GM21576 (cell line): ENCODE data around the gene CD200R1.

Source experiments
- ATAC-seq: cut with Tn5 transposase; IDR thresholded peaks from one replicate; pipeline ENCODE4 v1.9.1; 2021; ENCODE audit warnings: mild to moderate bottlenecking, moderate library complexity; ENCODE audit not compliant: unreplicated experiment

CD200R1 gene, protein sequence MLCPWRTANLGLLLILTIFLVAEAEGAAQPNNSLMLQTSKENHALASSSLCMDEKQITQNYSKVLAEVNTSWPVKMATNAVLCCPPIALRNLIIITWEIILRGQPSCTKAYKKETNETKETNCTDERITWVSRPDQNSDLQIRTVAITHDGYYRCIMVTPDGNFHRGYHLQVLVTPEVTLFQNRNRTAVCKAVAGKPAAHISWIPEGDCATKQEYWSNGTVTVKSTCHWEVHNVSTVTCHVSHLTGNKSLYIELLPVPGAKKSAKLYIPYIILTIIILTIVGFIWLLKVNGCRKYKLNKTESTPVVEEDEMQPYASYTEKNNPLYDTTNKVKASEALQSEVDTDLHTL

DNA sequence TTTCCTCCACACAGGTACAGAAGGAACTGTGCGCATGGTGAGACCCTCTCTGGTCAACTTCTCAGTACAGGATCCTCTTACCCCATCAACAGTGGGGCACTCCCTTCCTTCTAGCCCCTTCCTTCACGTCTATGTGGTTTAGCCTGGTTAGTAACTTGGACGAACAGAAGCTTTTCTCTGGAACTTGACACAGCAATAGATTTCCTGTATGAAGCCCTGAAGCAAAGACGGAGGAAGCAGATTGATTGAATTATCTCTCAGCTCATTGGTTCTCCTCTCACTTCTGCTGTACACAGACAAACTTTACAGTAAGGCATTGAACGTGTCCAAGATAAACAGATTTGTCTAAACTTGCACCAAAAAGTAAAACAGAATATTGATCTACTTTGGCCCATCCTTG is at the start of gene CD200R1:
TSS of gene CD200R1 (minus strand) at position 210 of the 400 bp plus-strand sequence. CDS start 246 bp downstream, outside the sequence.
- ATAC-seq: no peak

DNA sequence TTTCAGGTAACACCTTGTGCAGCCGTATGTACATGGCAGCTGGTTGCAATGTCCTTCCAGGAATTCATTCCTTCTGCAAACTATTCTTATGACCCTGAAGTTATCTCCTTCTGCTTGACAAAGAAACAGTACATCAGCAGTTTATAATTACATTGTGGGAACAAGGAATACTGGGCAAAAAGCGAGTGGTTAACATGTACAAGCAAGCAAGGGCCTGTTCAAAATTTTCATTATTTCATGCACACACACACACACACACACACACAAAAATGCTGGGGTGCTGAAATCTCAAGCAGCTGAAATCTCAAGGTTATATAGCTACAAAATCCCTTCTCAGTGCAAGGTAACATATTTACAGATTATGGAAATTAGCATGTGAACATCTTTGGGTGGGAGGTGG is 46.6 kb upstream of the CD200R1 start:
- no peak for ATAC-seq

- peak; percentile 85 for ATAC-seq
Observed at GRCh38 chr3:113019182-113020137, 44.6 kb upstream of the CD200R1 start.

GRCh38 chr3:113018536-113019181 is 43.8 kb upstream of the CD200R1 start:
- ATAC-seq: no peak

GRCh38 chr3:113013593-113013992 is 38.7 kb upstream of the CD200R1 start:
- no peak for ATAC-seq

GRCh38 chr3:113008117-113008516 is 33.2 kb upstream of the CD200R1 start:
- no peak for ATAC-seq

DNA sequence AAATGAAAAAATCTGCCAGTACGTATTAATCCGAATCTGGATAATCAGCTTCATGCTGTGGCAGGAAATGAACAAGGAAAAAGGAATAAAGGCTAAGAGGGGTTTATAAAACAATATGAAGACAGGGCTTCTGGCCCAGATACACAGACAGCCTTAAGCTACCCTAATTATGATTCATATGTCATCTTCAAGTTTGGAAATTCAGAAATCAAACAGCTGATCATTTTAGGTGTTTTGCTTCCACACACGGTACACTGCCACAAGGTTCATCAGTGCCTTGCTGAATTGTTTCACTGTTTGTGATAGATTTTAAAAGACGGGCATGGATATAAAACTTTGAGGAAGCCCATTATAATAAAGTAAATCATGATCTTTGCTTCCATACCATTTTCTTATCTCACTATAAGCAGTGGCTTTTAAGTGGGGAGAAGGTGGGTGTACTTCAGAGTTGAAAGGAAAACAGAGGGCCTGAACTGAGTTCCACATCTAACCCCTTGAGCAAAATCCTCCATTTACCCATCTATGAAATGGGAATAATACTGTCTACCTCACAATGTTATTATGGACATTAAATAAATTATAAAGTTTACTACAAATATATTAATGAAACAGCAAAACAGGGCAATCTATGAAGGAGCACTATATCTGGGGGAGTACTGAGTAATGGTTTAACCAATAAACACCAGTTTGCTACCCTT is 31.6 kb upstream of the CD200R1 start:
- no peak for ATAC-seq

DNA sequence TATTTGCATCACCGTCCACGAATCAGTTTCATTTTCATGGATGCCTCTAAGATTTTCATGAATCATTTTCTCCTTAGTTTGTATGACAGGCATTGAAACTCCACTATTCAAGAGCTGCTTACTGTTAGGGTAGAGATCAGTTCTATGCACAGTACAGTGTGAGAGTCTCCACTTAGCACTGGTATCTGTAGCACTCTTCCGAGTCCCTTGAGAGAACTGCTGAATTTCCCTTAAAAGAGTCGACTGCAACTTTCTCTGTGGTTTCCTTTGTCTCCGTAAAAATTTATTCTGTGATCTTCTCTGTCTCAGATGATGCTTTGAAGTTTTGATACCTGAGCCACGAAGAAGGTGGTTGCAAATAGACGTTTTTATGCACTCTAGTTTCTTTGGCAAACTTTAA is 30.7 kb upstream of the CD200R1 start:
- ATAC-seq: no peak

DNA sequence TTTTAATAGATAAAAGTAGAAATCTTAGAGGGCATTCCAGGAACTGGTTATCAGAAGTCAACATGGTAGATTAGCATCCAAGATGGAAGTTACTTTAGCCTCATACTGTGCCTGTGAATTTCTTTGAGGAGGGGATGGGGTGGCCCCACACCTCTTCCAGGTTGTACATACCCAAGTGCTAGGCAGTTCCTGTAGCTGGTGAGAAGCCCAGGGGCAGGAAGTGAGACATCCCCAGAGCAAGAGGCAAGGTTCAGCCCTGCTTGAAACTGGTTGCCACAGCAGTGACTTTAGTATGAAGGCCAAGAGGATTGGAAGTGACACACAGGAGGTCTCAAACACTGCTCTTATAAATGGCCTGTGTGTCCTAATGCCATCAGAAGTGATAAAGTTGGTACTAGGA is 27.8 kb upstream of the CD200R1 start:
- ATAC-seq: peak; percentile 53

GRCh38 chr3:113002037-113002436 is 27.1 kb upstream of the CD200R1 start:
- no peak for ATAC-seq

GRCh38 chr3:113000691-113001090 is 25.8 kb upstream of the CD200R1 start:
- ATAC-seq: no peak

DNA sequence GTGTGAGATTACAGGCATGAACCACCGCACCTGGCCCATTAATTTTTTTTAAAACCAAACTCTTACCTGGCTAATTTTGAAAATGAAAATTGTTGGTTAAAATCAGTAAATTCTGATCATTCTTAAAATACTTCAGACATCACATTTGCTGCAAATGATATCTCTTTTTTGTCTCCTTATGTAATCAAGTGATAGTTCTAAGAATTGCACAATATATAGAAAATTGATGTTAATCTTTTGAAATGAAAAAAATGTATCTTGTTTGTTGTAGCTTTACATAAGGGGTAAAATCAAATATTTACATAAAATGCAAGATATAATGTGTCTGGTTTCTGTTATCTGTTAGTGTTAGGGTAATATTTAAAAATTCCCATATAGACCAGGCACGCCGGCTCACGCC is 20.9 kb upstream of the CD200R1 start:
- ATAC-seq: no peak

DNA sequence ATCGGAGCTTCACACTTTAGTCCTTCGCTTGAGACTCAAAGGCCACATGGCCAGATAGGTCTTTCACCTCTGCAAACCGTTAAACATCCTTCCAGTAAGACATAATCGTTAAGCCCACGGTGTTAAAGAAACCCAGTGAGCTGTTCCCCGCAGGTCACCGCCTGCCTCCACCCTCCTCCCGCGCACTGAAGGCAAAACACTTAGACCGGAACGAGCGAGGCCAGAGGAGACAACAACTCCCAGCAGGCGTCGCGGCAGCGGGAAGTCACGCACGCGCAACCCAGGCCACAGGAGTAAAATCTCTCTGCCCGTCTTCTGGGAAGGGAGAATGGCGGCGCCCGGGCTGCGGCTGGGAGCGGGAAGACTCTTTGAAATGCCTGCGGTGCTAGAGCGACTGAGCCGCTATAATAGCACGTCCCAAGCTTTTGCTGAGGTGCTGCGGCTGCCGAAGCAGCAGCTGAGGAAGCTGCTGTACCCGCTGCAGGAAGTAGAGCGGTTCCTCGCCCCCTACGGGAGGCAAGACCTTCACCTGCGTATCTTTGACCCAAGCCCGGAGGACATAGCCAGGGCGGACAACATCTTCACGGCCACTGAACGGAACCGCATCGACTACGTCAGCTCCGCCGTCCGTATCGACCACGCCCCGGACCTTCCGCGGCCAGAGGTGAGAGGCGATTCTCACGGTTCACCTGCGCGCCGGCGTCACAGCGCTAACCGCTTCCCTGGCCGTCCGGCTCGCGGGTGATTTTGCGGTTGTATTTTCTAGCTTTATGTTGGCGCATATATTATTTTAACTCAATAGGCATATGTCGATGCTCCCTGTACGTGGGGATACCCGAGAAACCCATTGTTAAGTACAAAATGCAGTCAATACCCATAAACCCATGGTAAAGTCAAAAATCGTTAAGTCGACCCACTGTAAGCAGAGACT is 16.0 kb upstream of the CD200R1 start, which contains the start of gene GTPBP8:
TSS of gene GTPBP8 (plus strand) at position 313 of the 931 bp plus-strand sequence. CDS start at position 329, 16 bp downstream.
- ATAC-seq: peak; percentile 91

GRCh38 chr3:112987710-112988334 is 12.9 kb upstream of the CD200R1 start:
- ATAC-seq: no peak

DNA sequence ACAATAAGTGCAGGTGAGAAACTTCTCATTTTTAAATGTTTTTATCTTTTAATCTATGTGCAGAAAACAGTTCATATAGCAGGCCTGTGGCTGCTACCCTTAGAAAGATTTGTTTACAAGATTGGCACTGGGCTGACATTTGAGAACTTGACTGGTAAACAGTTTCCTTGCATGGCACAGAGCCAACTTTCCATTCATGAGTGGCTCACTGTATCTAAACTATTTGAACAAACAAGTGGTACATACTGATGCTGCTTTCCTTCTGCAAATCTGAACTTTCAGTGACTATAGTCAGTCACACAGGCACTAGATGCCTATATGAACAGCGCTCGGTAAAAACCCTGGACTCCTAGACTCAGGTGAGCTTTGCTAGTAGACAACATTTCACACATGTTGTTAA is 9.6 kb upstream of the CD200R1 start:
- no peak for ATAC-seq

GRCh38 chr3:112982710-112983109 is 7.8 kb upstream of the CD200R1 start:
- no peak for ATAC-seq

GRCh38 chr3:112980080-112980479 is 5.2 kb upstream of the CD200R1 start:
- no peak for ATAC-seq

DNA sequence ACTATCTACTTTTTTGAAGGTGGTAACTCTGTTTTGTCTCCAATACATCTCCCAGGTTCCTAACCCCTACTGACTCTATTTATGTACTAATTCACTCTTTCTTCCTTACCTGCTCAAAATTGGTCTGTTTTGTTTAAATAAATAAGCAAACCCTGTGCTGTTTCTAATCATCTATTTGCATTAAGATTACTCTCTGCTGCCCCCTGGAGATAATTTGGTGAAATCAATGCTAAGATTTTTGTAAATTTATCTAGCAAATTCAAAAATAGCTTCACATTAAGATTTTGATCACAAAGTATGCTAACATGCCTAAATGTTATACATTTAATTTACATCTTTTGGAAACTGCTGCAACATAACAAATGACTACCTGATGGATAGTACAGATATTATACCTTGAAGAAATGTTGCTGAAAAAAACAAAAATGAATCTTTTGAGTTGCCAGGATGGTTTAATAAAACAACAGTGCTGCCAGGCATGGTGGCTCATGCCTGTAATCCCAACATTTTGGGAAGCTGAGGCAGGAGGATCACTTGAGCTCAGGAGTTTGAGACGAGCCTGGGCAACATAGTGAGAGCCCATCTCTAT is 4.4 kb upstream of the CD200R1 start:
- ATAC-seq: no peak

- no peak for ATAC-seq
Observed at GRCh38 chr3:112976953-112977352, 2.0 kb upstream of the CD200R1 start.
